ENCODE results near the gene IRF2BP2.

DNA sequence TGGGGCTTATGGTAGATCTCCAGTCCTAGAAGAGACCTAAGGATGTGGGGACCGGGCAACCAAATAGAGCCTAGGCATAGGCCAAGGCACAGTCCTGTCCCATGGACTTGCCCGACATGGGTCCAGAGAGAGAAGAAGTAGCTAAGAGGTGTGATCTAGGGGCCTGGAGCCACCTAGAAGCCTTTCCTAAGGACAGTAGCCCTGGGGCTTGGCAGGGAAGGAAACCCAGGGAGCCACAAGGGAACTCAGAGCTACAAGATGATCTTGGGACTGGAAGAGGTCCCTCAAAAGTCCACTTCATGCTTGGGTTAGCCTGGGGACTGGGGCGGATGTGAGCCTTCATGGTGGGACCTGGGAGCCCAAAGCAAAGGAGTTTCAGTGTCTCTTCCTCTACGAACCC lies 18.8 kb downstream of the IRF2BP2 start:
- TF ChIP-seq POLR2A (IDR thresholded peaks at IDR 0.05) (no peak), CTCF (IDR thresholded peaks at IDR 0.05) (no peak)
